ENCODE data around the gene SLC39A7.

Gene SLC39A7

GRCh38 chr6:33172688-33173534 lies 27.8 kb upstream of the SLC39A7 start:
- no peaks in the 10 kb centered on the region for H3K9me3 ChIP-seq (ENCODE audit: insufficient read depth, low read length, severe bottlenecking)
- peak; percentile 57 for TF ChIP-seq CTCF (IDR thresholded peaks at IDR 0.05; ENCODE audit: borderline replicate concordance, extremely low read depth, low read length, poor library complexity, severe bottlenecking)
- TF ChIP-seq EZH2 (IDR thresholded peaks at IDR 0.05; ENCODE audit: borderline replicate concordance, low read depth, low read length, severe bottlenecking), result no peak
- no peak overlapping the region for H2AFZ ChIP-seq (ENCODE audit: low read depth, low read length)
- H3K4me1 ChIP-seq (ENCODE audit: insufficient read depth, low read length), result no peaks in the 10 kb centered on the region
- no peaks in the 10 kb centered on the region for H3K27me3 ChIP-seq (ENCODE audit: insufficient read depth, low read length, poor library complexity)
- no peak overlapping the region for H3K27ac ChIP-seq (ENCODE audit: low read length)
- H3K9ac ChIP-seq (ENCODE audit: low read depth, low read length), result no peak overlapping the region
- H3K36me3 ChIP-seq (ENCODE audit: insufficient read depth, low read length), result no peaks in the 10 kb centered on the region
- ATAC-seq (ENCODE audit: insufficient read depth, low read depth) (no peak), DNase-seq (no peak)
- no peak overlapping the region for H3K4me3 ChIP-seq (ENCODE audit: low read depth in 1 of 2, low read length in 2 of 2)
- H3K4me2 ChIP-seq (ENCODE audit: insufficient read depth, low read length), result no peak overlapping the region
- H4K20me1 ChIP-seq (ENCODE audit: insufficient read depth, low read length), result no peaks in the 10 kb centered on the region
- H3K79me2 ChIP-seq (ENCODE audit: insufficient read depth, low read length), result no peaks in the 10 kb centered on the region

GRCh38 chr6:33173535-33174180 lies 27.0 kb upstream of the SLC39A7 start:
- ATAC-seq (ENCODE audit: insufficient read depth, low read depth) (no peak), DNase-seq (no peak)
- Histone ChIP-seq H2AFZ (ENCODE audit: low read depth, low read length) (no peak overlapping the region), H3K27me3 (ENCODE audit: insufficient read depth, low read length, poor library complexity) (no peaks in the 10 kb centered on the region), H3K9me3 (ENCODE audit: insufficient read depth, low read length, severe bottlenecking) (no peaks in the 10 kb centered on the region), H3K27ac (ENCODE audit: low read length) (no peak overlapping the region), H3K4me3 (ENCODE audit: low read depth in 1 of 2, low read length in 2 of 2) (no peak overlapping the region), H3K36me3 (ENCODE audit: insufficient read depth, low read length) (no peaks in the 10 kb centered on the region), H3K9ac (ENCODE audit: low read depth, low read length) (no peak overlapping the region), H4K20me1 (ENCODE audit: insufficient read depth, low read length) (no peaks in the 10 kb centered on the region), H3K4me2 (ENCODE audit: insufficient read depth, low read length) (no peak overlapping the region), H3K4me1 (ENCODE audit: insufficient read depth, low read length) (no peaks in the 10 kb centered on the region), H3K79me2 (ENCODE audit: insufficient read depth, low read length) (no peaks in the 10 kb centered on the region)
- no peak for TF ChIP-seq EZH2 (IDR thresholded peaks at IDR 0.05; ENCODE audit: borderline replicate concordance, low read depth, low read length, severe bottlenecking)
- no peak for TF ChIP-seq CTCF (IDR thresholded peaks at IDR 0.05; ENCODE audit: borderline replicate concordance, extremely low read depth, low read length, poor library complexity, severe bottlenecking)

- no peak overlapping the region for H3K9ac ChIP-seq (ENCODE audit: low read depth, low read length)
- no peak for DNase-seq
- no peak overlapping the region for H3K4me2 ChIP-seq (ENCODE audit: insufficient read depth, low read length)
- no peak overlapping the region for H3K27ac ChIP-seq (ENCODE audit: low read length)
- no peak overlapping the region for H2AFZ ChIP-seq (ENCODE audit: low read depth, low read length)
- no peaks in the 10 kb centered on the region for H3K79me2 ChIP-seq (ENCODE audit: insufficient read depth, low read length)
- no peak for ATAC-seq (ENCODE audit: insufficient read depth, low read depth)
- no peaks in the 10 kb centered on the region for H3K9me3 ChIP-seq (ENCODE audit: insufficient read depth, low read length, severe bottlenecking)
- no peak for TF ChIP-seq CTCF (IDR thresholded peaks at IDR 0.05; ENCODE audit: borderline replicate concordance, extremely low read depth, low read length, poor library complexity, severe bottlenecking)
- TF ChIP-seq EZH2 (IDR thresholded peaks at IDR 0.05; ENCODE audit: borderline replicate concordance, low read depth, low read length, severe bottlenecking), result no peak
- no peaks in the 10 kb centered on the region for H3K27me3 ChIP-seq (ENCODE audit: insufficient read depth, low read length, poor library complexity)
- H3K36me3 ChIP-seq (ENCODE audit: insufficient read depth, low read length), result no peaks in the 10 kb centered on the region
- H3K4me1 ChIP-seq (ENCODE audit: insufficient read depth, low read length), result no peaks in the 10 kb centered on the region
- no peaks in the 10 kb centered on the region for H4K20me1 ChIP-seq (ENCODE audit: insufficient read depth, low read length)
- no peak overlapping the region for H3K4me3 ChIP-seq (ENCODE audit: low read depth in 1 of 2, low read length in 2 of 2)
Measured at GRCh38 chr6:33174784-33175183, 25.9 kb upstream of the SLC39A7 start.

Measured in DND-41 (cell line).